HG02943 (cell line): ENCODE measurements around the gene CHMP6.

Experiments used
- ATAC-seq: cut with Tn5 transposase; IDR thresholded peaks from one replicate; pipeline ENCODE4 v1.9.1; 2021; ENCODE audit warnings: mild to moderate bottlenecking, low read depth, moderate library complexity; ENCODE audit not compliant: unreplicated experiment

Gene CHMP6

DNA sequence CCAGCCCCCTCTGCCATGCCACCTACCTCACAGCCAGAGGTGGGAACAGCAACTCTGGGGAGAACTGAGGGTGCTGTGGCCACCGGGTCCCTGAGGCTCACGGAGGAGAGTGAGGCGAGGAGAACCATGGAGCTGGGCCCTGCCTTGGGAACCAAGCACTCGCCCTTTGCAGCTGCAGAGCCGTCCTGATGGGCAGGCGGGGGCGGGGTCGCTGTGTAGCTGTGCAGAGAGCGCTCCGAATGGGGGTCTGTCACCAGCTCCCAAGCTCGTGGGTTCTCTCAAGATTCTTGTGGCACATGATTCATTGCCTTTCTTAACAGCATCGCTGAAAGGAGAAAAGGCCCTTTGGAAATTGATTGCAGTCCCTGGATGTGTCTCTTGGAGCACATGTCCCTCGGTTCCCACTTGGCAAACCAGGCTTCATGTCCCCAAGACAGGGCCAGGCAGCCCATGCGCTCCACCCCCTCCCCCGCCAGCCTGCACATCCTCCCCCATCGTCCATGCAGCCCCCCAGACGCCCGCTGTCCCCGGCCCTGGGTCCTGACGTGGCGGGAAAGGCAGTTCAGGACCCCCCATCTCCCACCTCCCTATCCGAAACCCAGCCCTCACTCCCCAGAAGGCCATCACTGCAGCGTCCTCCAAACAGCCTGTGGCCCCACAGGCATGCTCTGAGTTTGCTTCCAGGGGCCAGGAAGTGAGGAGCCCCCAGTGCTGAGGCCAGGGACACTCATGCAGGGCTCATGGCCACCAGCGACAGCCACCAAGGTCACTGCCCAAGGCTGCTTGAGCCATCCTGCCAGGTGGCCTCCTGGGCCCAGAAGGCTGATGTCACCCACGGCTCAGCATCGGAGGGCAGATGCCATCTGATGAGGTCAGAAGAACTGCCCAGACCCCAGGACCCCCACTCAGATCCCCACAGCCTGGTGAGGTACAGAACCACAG lies 20.6 kb upstream of the CHMP6 start:
- ATAC-seq: no peak

DNA sequence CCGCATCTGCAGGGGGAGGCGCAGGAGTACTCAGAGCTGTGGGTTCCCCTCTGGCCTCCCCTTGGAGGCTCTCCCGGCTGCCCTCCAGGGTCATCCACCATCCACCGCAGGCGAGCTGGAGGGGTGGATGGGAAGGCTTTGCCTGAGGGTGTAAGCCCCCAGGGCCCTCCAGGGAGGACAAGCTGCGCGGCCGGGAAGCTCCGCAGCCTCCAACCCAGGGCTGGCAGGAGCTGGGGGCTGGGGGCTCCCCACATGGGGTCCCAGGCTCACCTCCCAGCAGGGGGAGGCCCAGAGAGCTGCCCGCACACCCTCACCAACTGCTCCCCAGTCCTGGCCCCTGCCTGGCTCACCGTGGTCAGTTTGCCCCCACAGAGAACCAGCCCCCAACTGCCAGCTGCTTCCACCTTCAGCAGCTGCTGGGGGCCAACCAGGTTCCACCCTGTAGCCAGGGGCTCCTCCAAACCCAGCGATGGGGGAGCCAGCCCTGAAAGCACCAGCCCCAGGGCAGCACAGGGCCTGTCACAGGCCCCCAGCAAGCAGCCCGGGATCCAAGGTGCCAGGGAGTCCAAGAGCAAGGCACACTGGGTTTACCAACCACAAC lies 19.8 kb upstream of the CHMP6 start:
- ATAC-seq: no peak

DNA sequence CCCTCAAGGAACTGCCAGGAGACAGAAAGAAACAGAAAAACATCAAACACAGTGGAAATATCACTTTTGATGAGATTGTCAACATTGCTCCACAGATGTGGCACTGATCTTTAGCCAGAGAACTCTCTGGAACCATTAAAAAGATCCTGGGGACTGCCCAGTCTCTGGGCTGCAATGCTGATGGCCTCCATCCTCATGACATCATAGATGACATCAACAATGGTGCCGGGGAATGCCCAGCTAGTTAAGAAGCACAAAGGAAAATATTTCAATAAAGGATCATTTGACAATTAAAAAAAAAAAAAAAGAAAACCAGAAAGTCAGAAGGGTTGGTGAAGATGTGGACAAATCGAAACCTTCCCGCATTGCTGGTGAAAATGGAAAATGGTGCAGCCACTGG lies 14.9 kb upstream of the CHMP6 start:
- ATAC-seq: no peak

DNA sequence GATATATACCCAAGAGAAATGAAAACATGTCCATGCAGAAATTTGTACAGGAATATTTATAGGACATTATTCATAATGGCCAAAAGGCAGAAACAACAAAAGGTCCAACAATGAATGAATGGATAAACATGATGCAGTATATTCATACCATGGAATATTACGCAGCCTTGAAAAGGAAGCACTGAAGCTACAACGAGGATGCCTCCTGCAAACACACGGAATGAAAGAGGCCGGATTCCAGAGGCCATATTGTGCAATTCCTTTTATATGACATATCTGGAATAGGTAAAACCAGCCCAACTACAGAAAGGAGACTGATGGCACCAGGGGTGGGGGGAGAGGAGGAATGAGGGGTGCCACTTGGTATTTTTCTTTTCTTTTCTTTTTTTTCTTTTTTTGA lies 14.5 kb upstream of the CHMP6 start:
- no peak for ATAC-seq

DNA sequence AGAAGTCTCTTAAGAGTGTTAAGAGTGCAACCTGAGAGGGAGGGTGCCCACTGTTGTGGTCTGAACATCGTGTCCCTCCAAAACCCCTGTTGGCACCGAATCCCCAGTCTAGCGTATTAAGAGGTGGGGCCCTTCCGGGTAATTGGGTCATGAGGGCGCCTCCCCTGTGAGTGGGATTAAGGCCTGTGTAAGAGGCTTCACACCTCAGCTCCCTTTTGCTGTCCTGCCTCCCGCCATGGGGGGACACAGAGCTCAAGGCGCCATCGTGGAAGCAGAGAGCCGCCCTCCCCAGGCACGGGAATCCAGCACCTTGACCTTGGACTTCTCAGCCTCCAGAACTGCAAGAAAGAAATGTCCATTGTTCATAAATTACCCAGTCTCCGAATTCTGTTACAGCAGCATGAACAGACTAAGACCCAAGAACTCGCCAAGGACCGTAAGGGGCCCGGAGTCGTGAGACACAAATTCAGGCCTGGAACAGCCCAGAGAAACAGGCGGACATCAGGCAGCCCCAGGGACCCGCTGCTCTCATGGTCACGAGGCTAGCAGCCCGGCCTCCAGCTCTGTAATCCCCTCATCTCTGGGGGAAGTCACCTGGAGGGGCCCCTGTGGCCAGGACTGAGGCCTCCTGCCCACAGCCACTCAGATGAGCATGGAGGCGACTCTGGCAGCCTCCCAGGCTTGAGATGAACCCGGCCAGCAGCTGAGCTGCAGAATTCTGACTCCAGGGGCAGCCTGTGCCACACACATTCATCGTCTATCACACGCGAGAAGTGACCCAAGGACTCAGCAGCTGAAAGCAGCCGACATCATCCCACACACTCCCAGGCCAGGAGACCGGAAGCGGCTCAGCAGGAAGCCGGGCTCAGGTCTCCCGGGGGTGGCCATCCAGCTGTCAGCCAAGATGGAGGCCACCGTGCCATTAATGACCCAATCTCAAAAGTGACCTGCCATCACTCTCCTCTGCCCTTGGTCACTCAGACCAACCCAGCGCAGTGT lies 12.8 kb upstream of the CHMP6 start:
- no peak for ATAC-seq

DNA sequence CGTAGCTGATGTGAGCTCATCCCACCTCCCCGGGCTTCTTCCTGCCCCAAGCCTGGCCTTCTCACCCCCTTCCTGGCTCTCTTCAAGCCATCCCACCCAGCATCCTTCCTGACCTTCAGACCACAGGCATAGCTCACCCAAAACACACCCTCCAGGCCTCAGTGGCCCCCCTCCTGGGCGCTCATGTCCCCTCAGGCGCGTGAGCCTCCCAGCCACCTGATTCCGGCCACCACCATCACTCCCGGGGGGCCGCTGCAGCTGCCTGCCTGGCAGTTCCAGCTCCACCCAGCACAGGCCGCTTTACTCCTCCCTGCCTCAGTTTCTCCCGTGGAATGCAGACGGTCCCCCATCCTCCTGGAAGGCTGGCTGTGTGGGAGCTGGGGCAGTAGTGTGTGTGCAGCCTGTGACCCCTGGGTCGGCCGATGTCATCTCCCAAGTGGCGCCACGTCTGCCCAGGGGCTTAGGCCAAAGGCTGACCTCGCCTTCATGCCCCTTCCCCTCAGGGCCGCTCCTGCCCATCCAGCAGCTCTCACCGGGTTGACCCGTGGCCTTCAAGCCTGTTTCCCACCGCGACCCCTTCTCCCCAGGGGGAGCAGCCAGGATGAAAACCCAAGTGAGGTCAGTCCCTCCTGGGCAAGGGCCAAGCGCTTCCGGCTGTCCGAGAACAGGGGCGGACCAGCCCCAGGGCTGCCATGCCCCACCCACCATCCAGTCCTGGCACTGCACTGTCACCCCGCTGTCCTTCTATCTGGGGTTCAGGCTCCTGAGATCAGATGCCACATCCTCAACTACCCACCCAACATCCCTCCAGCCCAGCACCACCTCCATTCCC lies 11.9 kb upstream of the CHMP6 start:
- no peak for ATAC-seq

DNA sequence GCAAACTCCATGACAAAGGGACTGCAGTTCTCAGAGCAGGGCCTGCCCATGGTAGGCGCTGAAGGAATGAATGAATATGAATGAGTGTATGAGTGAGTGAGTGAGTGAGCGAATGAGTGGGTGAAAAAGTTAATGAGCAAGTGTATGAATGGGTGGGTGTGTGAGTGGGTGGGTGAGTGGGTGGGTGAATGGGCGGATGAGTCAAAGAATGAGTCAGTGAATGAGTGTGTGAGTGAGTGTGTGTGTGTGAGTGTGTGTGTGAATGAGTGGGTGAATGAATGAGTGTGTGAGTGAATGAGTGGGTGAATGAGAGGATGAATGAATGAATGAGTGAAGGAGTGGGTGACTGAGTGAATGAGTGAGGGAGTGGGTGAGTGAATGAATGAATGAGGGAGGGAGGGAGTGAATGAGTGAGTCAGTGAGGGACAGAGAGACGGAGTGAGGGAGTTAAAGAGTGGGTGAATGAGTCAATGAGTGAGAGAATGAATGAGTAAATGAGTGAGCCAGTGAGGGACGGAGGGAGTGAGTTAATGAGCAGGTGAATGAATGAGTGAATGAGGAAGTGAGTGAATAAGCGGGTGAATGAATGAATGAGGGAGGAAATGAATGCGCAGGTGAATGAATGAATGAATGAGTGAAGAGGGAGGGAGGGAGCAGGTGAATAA lies 11.1 kb upstream of the CHMP6 start:
- ATAC-seq: no peak

DNA sequence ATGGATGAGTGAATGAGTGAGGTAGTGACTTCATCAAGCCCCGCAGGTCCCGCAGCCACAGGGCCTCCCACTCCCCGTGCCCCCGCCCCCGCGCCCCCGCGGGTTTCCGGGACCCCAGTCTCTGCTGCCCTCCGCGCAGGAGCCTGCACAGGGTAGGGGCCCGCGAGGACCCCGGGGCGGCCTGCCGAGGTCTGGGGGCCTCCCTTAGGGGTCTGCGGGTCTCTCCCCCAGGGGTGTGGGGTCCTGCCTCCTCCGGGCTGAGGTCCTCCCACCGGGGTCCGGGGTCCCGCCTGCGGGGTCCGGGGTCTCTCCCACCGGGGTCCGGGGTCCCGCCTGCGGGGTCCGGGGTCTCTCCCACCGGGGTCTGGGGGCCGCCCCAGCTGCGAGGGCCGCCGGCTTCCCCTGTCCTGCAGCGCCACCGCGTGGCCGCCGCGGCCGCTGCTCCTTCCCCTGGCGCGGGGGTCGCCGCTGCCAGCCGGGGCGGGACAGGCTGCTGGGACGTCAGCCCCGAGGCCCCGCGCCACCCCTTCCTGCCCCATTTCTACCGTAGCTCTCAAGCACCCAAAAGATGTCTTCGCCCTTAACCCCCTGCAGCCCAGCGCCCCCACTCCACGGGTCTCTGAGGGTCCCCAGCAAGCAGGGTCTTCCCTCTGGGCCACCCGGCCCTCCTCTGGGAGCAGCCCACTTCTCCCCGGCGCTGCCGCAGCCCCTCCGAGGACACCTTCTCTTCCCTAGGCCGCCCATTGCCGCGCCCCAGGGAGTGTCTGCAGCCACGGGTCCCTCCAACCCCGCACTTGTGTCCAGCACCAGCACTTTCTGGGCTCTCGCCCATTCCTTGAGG lies 10.4 kb upstream of the CHMP6 start:
- ATAC-seq: no peak

DNA sequence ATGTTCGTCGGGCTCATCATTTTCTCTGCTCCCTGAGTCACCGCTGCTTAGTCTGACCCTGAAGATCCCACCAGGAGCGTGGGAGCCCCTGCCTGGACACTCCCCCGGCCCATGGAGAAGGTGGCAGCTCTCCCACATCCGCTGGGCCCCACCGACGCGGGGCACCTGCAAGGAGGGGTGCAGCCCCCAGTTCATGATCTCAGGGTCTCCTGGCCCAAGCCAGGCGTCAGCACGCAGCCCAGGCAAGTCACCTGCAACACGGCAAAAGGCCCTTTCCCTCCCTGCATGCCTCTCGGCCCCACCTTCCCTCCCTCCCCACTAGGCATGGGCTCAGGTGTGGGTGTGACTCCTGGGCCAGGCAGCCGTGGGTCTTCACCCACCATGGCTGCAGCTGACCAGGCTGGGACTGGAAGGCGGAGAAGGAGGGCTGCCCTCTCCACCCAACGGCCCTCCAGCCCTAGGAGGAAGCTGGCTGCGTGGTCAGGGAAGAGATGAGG lies 9.7 kb upstream of the CHMP6 start:
- ATAC-seq: no peak

DNA sequence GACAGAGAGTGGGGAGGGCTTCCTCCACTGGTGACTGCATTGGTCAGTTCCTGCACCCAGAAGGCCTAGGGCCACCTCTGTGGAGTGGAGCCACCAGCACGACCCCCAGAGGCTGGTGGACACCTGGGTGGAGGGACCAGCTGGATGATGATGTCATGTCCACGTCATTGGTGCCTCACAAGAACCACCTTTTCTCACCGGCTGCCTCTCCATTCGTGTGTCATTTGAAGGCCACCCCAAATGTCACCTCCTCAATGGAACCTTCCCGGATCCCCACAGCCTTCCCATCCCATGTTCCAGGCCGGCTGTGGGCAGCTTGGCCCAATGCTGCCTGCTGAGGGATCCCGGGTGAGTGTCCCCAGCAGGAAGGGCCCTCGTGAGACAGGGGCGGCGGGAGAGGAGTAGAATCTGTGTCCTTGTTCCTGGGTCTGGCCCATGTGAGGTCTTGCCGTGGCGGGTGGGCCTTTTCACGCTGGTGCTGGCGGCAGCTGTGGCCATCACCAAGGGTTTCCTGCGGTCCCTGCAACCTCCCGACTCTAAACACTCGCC lies 9.1 kb upstream of the CHMP6 start:
- ATAC-seq: no peak

DNA sequence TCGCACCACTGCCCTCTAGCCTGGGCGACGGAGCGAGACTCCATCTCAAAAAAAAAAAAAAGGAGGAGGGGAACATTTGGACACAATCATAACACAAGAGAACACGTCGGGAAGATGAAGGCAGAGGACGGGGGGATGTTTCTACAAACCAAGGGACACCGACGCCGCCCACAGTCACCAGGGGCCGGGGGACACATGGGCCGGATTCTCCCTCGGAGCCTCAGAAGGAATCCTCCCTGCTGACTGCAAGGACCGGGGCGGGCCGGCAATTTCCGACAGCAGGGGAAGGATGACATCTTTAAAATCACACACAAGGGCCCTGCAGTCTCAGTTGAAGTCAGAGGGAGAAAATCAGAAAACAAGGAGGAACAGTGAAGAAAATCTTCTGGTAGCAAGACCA lies 8.1 kb upstream of the CHMP6 start:
- no peak for ATAC-seq

DNA sequence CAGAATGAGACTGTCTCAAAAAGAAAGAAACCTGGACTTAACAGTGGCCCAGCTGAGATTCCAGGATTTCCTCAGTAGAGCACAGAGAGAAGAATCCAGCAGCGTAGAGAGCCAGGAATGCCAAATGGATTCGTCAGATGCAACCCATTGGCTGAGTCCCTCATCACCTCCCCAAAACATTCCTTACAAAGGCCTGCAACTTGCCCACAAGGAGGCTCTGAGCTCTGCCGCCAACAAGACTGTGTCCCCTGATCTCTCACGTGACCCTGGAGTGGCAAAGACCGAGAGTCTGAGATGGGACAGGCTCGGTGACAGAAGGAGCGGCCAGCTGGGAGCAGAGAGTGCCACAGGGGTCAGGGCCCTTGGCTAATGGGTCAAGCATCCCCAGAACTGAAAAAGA lies 6.9 kb upstream of the CHMP6 start:
- no peak for ATAC-seq

DNA sequence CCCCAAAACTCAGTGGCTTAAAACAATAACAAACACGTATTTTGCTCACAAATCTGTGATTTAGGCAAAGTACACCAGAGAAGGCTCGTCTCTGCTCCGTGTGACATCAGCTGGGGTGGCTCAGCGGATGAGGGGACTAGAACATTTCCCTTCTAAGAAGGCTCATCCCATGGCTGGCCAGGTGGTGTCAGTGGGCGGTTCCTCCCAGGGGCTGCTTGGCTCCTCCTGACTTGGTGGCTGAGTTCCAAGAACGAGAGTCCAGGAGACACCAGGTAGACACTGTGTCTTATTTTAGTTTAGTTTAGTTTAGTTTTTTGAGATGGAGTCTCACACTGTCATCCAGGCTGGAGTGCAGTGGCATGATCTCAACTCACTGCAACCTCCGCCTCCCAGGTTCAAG lies 5.6 kb upstream of the CHMP6 start:
- ATAC-seq: no peak

DNA sequence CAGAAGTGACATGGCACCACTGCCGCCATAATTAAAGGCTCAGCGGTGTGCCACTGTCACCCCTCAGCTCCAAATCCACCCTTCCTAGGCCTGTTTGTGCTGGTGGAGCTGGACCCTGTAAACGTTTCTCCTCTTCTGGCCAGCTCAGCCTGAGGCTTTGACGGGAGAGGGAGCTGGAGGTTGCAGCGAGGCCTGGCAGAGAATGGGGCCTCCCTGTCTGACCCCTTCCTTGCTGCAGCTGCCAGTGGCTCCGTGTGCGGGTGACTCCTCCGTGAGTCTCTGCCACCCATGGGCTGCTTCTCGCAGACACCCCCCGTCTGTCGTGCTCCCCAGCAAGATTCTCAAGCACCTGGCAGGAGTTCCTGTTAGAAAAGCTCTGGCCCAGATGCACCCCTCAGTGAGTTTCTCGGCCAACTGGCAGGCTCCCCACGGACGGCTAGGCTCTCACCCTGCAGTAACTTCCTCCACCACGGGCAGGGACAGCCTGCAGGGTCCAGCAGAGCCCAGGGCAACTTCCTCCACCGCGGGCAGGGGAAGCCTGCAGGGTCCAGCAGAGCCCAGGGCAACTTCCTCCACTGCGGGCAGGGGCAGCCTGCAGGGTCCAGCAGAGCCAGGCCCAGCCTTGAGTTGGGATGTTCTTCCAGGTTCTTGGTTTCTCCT lies 4.7 kb upstream of the CHMP6 start:
- ATAC-seq: no peak

DNA sequence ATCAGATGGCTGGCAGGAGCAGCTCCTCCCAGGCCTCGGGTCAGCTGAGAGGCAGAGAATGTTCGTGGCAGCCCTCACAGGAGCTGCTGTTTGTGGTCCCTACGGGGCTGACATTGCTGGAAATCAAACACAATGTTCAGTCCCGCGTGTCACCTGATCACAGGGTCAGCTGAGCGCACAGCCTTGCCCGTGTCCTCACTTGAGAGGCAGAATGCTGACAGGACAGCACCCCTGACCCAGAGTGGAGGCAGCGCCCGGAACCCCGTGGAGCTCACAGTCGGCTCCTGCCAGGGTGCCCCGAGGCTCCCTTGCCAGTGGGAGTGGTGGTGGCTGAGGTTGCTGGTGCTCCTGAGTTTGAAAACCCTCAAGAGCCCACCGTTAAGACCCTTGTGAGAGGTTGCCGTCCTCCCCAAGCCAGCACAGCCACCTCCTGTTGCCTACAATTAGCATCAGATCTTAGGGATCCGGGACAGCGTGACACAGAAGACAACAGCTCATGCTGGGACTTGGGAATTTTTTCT lies 3.6 kb upstream of the CHMP6 start:
- no peak for ATAC-seq

DNA sequence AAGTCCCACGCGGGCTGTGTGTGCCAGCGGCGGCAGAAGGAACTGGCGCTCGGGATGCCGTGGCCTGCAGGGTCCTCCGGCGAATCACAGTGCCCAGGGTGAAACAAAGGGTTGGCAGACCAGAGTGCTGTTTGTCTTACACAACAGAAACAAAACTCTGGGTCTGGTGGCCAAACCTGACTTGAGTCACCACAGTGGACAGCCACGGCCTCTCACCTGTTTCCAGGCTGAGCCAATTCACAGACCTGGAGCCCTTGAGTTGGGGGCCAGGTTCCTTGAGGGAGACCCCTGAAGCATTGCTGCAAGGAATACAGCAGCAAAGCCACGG lies 2.1 kb upstream of the CHMP6 start:
- ATAC-seq: no peak

DNA sequence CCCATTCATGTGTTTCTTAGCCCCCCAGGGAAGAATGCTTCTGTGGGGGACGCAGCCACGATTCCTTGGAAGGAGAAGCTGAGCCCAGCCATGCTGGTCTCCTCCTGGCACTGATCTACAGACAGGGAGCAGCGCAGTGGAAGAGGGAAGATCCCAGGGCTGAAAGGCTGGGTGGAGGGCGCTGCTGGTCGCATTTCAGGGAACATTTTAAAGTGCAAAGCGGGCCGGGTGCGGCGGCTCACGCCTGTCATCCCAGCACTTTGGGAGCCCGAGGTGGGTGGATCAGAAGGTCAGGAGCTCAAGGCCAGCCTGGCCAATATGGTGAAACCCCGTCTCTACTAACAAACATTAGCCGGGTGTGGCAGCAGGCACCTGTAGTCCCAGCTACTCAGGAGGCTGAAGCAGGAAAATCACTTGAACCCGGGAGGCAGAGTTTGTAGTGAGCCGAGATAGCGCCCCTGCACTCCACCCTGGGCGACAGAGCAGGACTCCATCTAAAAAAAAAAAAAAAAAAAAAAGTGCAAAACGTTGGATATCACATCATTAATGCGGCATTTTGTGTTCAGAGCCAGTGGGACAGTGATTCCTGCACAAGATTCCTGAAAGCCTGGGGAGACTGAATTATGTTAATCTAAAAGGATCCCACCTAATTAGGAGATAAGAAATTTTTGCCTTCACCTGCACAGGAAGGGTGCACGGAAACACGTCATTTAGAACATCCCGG lies 558 bp upstream of the CHMP6 start:
- ATAC-seq: no peak
